Urothelium cell line (cell line): Measurements from ENCODE around the gene PDGFRA.
A peak's percentile ranks its signal among the peaks of the same experiment; 100 is the strongest.
"Not testable (repeated sequence)": the region's sequence is repeated elsewhere in the genome, so short reads cannot be mapped to it uniquely, and the experiment has no call there.

Experiments
- DNase-seq: peaks from one replicate; pipeline ENCODE4 v3.0.0; 2011; ENCODE audit warnings: low spot score, mixed read lengths
- FAIRE-seq: peaks from 2 replicates; lab custom pipeline; 2011; peaks lifted over from hg19 to GRCh38; lab: Jason Lieb, UNC

The PDGFRA gene

DNA sequence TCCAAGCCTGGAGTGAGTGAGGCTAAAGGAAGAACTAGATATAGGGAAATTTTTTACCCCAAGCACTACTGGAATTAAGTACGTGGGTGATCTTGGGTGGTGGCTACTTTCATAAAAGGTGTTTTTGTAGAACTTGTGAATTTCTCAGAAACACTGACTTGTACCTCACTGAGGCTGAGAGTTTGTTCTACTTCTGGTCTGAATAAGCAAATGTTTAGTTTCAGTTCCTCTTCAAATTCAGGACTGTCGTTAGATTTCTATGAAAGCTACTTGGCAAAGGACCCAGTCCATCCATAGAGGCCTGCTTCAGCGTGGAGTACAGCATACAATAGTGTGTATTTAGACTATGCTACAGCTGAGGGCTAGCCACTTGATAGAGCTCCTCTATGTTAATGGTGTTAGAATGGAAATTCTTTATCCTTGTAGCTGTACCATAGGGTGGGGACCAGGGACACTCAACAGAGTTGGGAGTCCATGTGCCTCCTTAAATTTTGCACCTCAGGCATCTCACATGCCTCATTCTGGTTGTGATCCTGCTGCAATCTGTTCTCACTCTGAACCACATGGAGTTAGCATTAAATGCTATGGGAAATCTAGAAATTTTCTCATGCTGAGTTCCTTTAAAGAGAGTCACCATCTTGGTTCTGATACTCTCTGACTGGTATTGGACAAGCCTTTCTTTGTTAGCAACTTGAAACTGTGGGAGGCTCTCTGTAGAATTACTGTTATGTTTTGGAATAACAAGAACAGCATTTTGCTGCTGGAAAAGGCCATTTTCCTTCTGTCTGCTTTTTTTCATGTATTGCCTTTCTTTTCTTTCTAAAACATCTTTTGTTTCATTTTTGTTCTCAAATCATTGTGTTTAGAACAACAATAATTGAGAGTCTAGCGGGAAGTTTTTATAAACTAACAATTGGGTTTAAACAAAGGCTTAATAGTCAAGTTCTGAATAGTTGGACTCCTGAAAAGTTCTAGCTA lies 86.8 kb downstream of the PDGFRA start:
- FAIRE-seq (no peak), DNase-seq (no peak)

DNA sequence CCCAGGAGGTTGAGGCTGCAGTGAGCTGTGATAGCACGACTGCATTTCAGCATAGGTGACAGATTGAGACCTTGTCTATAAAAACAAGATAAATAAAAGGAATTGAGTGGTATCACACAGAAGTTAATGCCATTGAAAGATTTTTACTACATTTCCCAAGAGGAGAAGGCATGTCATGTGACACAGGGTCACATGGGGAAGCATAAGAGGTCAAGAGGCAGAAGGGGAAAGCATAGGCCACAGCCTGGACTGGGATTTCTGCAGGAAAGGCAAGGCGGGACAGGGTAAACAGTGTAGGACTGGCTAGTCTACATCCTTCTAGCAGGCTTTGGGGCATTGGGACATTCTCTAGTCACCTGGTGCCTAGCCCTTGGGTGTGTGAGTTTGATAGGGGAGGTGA lies 88.6 kb downstream of the PDGFRA start:
- DNase-seq (no peak), FAIRE-seq (no peak)

DNA sequence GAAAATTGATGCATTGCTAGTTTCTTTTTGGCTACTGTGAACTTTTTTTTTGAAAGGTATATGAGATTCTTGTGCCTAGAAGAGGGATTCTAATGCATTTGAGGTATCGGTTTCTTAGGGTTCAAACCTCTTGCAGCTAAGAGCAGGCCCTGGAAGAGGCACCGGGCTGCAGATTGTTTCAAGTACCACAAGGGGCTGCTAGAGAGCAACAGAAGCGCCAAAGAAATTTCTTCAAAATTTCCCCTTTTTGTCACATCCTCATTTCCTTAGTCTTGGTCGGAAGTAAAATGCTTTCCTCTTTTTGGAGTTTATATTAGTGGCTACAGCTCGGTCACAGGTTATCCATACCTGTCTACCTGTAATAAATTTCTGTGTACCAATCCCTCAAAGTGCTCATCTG lies 89.8 kb downstream of the PDGFRA start:
- peak; percentile 74 for DNase-seq
- FAIRE-seq, result no peak

DNA sequence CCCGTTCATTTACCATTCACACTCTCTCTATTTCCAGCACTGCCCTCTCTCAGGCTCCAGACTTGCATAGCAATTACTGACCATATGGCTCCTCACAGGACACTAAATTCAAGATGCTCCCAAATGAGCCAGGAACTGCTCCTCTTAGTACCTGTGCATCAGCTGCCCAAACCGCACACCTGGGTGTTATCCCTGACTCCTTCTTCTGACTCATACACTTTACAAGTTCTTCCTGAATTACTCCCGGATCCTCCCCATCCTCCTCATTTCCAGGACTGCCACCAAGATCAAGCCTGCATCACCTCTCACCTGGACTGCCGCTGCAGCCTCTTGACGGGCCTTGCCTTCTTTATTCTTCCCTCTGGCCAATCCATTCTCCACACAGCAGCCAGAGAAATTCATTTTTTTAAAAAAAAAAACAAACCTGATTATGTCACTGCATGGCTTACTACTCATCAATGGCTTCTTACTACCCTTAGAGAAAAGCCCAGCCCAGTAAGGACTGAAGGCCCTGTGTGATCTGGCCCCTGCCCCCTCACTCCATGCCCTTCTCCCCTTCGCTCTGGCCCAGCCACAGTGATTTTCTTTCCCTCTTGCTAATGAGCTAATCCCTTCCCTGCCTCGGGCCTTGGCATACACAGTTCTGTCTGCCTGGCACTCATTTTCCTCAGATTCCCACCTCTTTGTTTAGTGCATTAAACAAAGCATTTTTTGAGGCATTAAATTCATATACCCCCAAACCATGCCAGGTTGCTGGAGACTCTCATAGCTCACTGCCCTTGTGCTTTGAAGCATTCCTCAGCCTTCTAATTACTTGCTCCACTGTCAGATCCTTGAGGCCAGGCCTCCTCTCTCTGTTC lies 92.0 kb downstream of the PDGFRA start:
- no peak for FAIRE-seq
- DNase-seq, result no peak

DNA sequence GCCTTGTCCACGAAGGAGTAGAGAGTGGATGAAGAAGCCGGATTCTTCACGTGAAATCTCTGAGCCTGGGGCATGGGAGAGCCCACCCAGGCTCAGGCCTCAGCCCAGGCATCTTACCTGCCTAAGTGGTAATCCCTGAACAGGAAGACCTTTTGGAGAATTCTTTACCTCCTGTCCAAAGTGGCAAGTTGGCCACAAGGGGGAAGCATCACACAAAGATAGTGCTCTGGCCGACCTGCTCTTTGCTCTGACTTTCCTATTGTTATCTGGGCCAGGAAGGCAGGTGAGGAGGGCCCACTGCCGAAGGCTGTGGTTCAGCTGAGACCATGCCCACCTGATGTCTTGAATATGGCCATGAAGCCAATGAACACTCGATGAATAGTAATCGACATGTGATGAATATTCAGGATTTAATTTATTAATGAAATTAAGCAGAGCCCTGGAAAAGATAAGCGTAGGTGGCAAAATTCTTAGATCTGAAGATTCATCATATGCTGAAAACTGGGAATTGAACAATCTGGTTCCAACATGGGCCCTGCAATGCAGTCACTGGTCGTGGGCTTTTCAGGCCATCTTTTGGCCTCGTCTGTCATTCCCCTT lies 93.8 kb downstream of the PDGFRA start:
- DNase-seq, result peak; percentile 84
- FAIRE-seq, result peak; percentile 97

DNA sequence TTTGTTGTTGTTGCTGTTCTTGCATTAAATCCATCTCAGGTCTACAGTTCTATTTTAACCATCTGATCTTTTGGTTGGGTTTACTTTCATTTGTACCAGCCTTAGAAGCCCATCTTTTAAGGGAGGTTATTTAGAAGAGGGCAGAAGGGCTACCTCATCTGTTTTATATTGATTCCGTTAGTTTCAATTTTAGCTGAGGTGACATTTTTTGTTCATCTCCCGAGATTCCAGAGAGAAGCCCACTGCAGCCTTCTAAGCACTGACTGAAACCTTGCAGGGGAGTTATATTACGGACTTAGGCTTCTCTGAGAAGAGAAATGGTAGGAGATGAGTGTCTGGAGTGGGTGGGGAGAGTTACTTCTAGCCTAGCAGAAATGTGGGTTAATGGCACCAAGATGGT lies 101.8 kb downstream of the PDGFRA start:
- DNase-seq (no peak), FAIRE-seq (peak; percentile 77)

DNA sequence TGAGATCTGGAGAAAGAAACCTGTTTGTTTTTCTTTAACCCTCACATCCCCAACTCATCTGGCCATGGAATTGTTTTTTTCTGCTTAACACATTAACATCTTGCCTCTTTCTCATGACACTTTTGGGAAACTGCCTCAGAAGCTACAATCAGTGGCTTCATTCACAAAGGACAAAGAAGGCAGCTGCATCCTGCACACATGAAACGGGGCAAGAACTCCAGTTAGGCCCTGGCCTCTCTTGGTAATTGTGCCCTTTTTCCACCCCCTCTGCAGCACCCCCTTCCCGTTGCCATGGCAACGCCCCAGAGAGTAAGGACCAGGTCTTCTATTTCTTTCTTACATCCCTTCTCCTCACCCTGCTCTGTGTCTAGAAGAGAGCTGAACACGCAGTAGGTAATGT lies 103.4 kb downstream of the PDGFRA start:
- FAIRE-seq (no peak), DNase-seq (no peak)

DNA sequence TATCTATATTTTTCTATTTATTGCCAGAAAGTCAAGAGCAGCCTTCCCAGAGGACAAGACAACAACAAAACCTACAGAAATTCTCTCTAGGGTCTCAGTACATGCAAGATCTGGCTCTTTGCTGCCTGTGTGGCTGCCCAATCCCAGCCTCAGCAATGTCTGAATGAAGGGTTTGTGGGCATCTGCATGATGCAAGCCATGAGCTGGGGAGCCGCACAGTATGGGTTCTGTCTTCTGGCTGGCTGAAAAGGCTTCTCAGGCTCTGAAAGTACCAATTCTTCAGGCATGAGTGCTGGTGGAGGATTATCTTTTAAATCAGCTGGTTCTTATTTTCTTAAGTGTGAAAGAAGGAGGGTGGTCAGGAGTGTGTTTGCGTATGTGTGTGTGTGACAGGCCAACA lies 104.6 kb downstream of the PDGFRA start:
- DNase-seq (no peak), FAIRE-seq (no peak)

DNA sequence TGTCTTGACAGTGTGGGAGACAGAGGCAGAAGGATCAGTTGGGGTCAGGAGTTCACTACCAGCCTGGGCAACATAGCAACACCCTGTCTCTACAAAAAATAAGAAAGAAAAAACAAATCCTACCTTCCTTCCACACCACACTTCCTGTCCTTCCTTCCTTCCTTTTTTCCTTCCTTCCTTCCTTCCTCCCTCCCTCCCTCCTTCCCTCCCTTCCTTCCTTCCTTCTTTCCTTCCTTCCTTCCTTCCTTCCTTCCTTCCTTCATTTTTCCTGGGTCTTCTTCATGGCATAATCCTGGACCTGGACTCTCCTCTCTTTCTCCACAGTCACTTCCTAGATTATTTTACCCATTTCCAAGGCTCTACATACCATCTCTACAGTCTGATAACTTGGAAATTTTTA lies 105.7 kb downstream of the PDGFRA start:
- DNase-seq, FAIRE-seq: not testable (repeated sequence)

DNA sequence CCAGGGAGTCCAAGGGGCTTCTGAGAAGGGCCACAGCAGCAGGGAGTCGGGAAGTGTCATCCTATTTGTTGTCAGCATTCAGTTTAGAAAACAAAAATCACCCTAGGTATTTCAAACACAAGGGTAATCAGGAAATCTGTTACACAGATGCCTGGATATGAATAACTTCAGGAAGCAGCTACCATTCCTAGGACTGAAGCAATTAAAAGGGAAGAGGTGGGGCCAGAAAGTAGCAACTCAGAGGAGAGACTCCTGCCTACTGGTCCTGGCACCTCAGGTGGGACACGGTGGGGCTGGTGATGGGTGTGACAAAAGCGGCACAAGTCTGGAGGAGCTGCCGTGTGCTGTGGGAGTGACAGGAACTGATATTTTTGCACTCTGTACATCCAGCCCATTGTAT lies 107.9 kb downstream of the PDGFRA start:
- DNase-seq (no peak), FAIRE-seq (no peak)

DNA sequence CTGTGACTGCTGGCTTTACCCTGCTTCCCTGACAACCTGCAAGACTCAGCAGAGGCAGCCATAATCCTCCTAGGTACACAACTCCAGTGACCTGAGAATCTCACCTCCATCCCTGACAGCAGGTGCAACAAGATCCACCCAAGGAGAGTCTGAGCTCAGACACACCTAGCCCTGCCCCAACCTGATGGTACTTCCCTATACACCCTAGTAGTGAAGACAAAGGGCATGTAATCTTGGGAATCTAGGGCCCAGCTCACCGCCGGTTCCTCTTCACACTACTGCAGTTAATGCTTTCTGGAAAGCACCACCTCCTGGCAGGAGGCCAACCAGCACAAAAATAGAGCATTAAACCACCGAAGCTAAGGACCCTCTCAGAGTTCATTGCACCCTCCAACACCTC lies 113.0 kb downstream of the PDGFRA start:
- DNase-seq, FAIRE-seq: not testable (repeated sequence)
